Gastrocnemius medialis (tissue), 4 donors: ENCODE data around the gene DERL3. TPM values are rescaled to one million over a fixed set of nuclear protein-coding genes. Genes with fewer than 3 reads are reported as not detected.

Experiments used
- ATAC-seq, 2 donors: fragments of 150-250 bp; one replicate each; pipeline ENCODE4 v1.9.1; 2016
- DNase-seq, 2 donors: peaks; one replicate each; pipeline ENCODE4 v3.0.0-alpha.2; 2019
- H3K27ac ChIP-seq, 4 donors: fragments of 200-600 bp; sonication (generic); 1 replicate in 1 of 4; 2 replicates in 3 of 4; pipeline ENCODE4 v1.5.1; 2016 to 2018; ENCODE audit warnings: mild to moderate bottlenecking in 2 of 4, moderate library complexity in 1 of 4
- H3K27me3 ChIP-seq, 3 donors: fragments of 200-600 bp; sonication (generic) in 2 of 3; 1 replicate in 1 of 3; 2 replicates in 2 of 3; pipeline versions ENCODE4 v1.5.1 to v1.6.0; 2016 to 2019; ENCODE audit warnings: mild to moderate bottlenecking in 1 of 3, moderate library complexity in 1 of 3
- H3K36me3 ChIP-seq, 2 donors: fragments of 200-600 bp; sonication (generic) in 1 of 2; one replicate each; pipeline ENCODE4 v1.5.1; 2017 to 2018
- H3K4me1 ChIP-seq, 2 donors: fragments of 200-600 bp; sonication (generic) in 1 of 2; one replicate each; pipeline ENCODE4 v1.5.1; 2016 to 2017; ENCODE audit warnings: mild to moderate bottlenecking in 2 of 2
- H3K4me3 ChIP-seq, 4 donors: fragments of 200-600 bp; sonication (generic) in 3 of 4; 1 replicate in 1 of 4; 2 replicates in 3 of 4; pipeline ENCODE4 v1.5.1; 2016 to 2019; ENCODE audit warnings: mild to moderate bottlenecking in 2 of 4
- H3K9me3 ChIP-seq, 3 donors: fragments of 200-600 bp; sonication (generic) in 2 of 3; 1 replicate in 1 of 3; 2 replicates in 2 of 3; pipeline ENCODE4 v1.5.1; 2016 to 2019
- CTCF ChIP-seq, 5 experiments: fragments of 450-650 bp in 3 of 5; fragments of 200-600 bp in 2 of 5; sonication (generic) in 2 of 5; IDR thresholded peaks in 4 of 5; conservative IDR thresholded peaks in 1 of 5; 1 replicate in 4 of 5; 2 replicates in 1 of 5; pipeline ENCODE4 v1.5.1; 2016 to 2019; ENCODE audit warnings: antibody characterized with exemption in 5 of 5, mild to moderate bottlenecking in 3 of 5, moderate library complexity in 3 of 5
- POLR2A ChIP-seq, 2 donors: fragments of 450-650 bp; IDR thresholded peaks; one replicate each; pipeline ENCODE4 v1.6.1; 2017; ENCODE audit warnings: antibody characterized with exemption in 2 of 2, mild to moderate bottlenecking in 2 of 2, moderate library complexity in 2 of 2
- in situ Hi-C, 4 donors: fragments of 200-750 bp; cut with MboI; loops; one replicate each; pipeline versions ENCODE4 v1.15.0 to v1.8.0; 2017; ENCODE audit warnings: low sequenced_read_pairs in 4 of 4
- intact Hi-C: fragments of 100-400 bp; cut with DNase I; formaldehyde crosslinking; loops from one replicate; pipeline ENCODE4 v1.15.1; 2023; ENCODE audit warnings: low total_unique reads
- total RNA-seq, 4 donors: library from RNA; depleted of rRNA; stranded (reverse); fragments of >200 nt; gene quantifications; one replicate each; pipeline versions ENCODE4 v1.1.0 to v1.2.3, GENCODE V29; 2016

Gene DERL3
- total RNA-seq, 4 donors from 2014 or later, result 0.72 to 1.5 (median 1.3) TPM

- in situ Hi-C loops, result loop anchor here in 3 of 4 donors (5.0 to 10.0 kb wide), 3 partner anchors 63 to 73 kb away; partner anchors contain the start of gene MMP11 (in 2 of the 3)
- ATAC-seq (no peak), DNase-seq (no peak)
- Histone ChIP-seq H3K36me3 (no peaks in the 10 kb centered on the region), H3K27ac (peak overlapping the region; percentile 70 to 96 (median 75)), H3K4me1 (peaks cover 34 to 45% of the 10 kb centered on the region in 2 donors), H3K4me3 (no peak overlapping the region), H3K27me3 (no peaks in the 10 kb centered on the region), H3K9me3 (no peaks in the 10 kb centered on the region)
- intact Hi-C loops, result loop anchor here (1.0 to 5.0 kb wide), 4 partner anchors 77 to 303 kb away; no protein-coding TSS in a partner anchor
- TF ChIP-seq POLR2A (IDR thresholded peaks at IDR 0.05), result no peak
- TF ChIP-seq CTCF (IDR thresholded peaks at IDR 0.05 in 4 of 5, conservative IDR thresholded peaks at IDR 0.05 in 1 of 5), result no peak
Observed at GRCh38 chr22:23845265-23846080, 6.7 kb upstream of the DERL3 start.

GRCh38 chr22:23844739-23845202 is 6.0 kb upstream of the DERL3 start:
- DNase-seq, result no peak
- intact Hi-C loops, result loop anchor here (1.0 to 5.0 kb wide), 4 partner anchors 76 to 302 kb away; no protein-coding TSS in a partner anchor
- no peak for ATAC-seq
- Histone ChIP-seq H3K9me3 (no peaks in the 10 kb centered on the region), H3K36me3 (no peaks in the 10 kb centered on the region), H3K27ac (peak overlapping the region; percentile 70 to 96 (median 75)), H3K4me3 (no peak overlapping the region), H3K27me3 (no peaks in the 10 kb centered on the region), H3K4me1 (peaks cover 41 to 51% of the 10 kb centered on the region in 2 donors)
- in situ Hi-C loops, result loop anchor here in 3 of 4 donors (5.0 to 10.0 kb wide), 3 partner anchors 62 to 72 kb away; partner anchors contain the start of gene MMP11 (in 2 of the 3)
- TF ChIP-seq POLR2A (IDR thresholded peaks at IDR 0.05) (no peak), CTCF (IDR thresholded peaks at IDR 0.05 in 4 of 5, conservative IDR thresholded peaks at IDR 0.05 in 1 of 5) (no peak)

- TF ChIP-seq POLR2A (IDR thresholded peaks at IDR 0.05) (no peak), CTCF (IDR thresholded peaks at IDR 0.05 in 4 of 5, conservative IDR thresholded peaks at IDR 0.05 in 1 of 5) (no peak)
- Histone ChIP-seq H3K4me1 (peaks cover 55 to 61% of the 10 kb centered on the region in 2 donors), H3K27me3 (no peaks in the 10 kb centered on the region), H3K27ac (peak overlapping the region; percentile 70 to 96 (median 82)), H3K36me3 (no peaks in the 10 kb centered on the region), H3K9me3 (no peaks in the 10 kb centered on the region), H3K4me3 (no peak overlapping the region)
- DNase-seq (no peak), ATAC-seq (no peak)
- in situ Hi-C loops, result loop anchor here in 1 of 4 donors (10.0 kb wide), 1 partner anchor 68 kb away; the partner anchor contains the start of gene MMP11
- intact Hi-C loops, result no loop called here
Observed at GRCh38 chr22:23842599-23842998, 3.8 kb upstream of the DERL3 start.

GRCh38 chr22:23841736-23842445 is 3.1 kb upstream of the DERL3 start:
- intact Hi-C loops, result no loop called here
- peak overlapping the region; percentile 91 to 98 (median 96) for H3K27ac ChIP-seq

More at GRCh38 chr22:23841736-23842445, 3.1 kb upstream of the DERL3 start:
- ATAC-seq (no peak), DNase-seq (no peak)
- no peaks in the 10 kb centered on the region for H3K36me3 ChIP-seq
- TF ChIP-seq POLR2A (IDR thresholded peaks at IDR 0.05) (no peak), CTCF (IDR thresholded peaks at IDR 0.05 in 4 of 5, conservative IDR thresholded peaks at IDR 0.05 in 1 of 5) (no peak)
- H3K9me3 ChIP-seq, result no peaks in the 10 kb centered on the region
- H3K4me3 ChIP-seq, result no peak overlapping the region
- H3K4me1 ChIP-seq, result peaks cover 54 to 57% of the 10 kb centered on the region in 2 donors
- no peaks in the 10 kb centered on the region for H3K27me3 ChIP-seq
- in situ Hi-C loops, result loop anchor here in 1 of 4 donors (10.0 kb wide), 1 partner anchor 67 kb away; the partner anchor contains the start of gene MMP11
